GM21360 (cell line): ENCODE measurements around the gene RPL36.

Source experiments
- ATAC-seq: cut with Tn5 transposase; IDR thresholded peaks from one replicate; pipeline ENCODE4 v1.9.1; 2021; ENCODE audit warnings: mild to moderate bottlenecking, moderate library complexity; ENCODE audit not compliant: unreplicated experiment

Gene RPL36

GRCh38 chr19:5673752-5674151 lies 16.3 kb upstream of the RPL36 start:
- no peak for ATAC-seq

- ATAC-seq = no peak
These were observed 15.4 kb upstream of the RPL36 start for GRCh38 chr19:5674714-5675113.

- no peak for ATAC-seq
These were observed 13.9 kb upstream of the RPL36 start for GRCh38 chr19:5676105-5676771.

GRCh38 chr19:5676772-5677105 lies 13.4 kb upstream of the RPL36 start:
- ATAC-seq = no peak

- ATAC-seq = no peak
These were observed 13.0 kb upstream of the RPL36 start for GRCh38 chr19:5677136-5677535.

GRCh38 chr19:5677580-5677979 lies 12.5 kb upstream of the RPL36 start:
- ATAC-seq = no peak

- no peak for ATAC-seq
These were observed 11.9 kb upstream of the RPL36 start for GRCh38 chr19:5678071-5678718.

GRCh38 chr19:5679289-5680083 lies 10.6 kb upstream of the RPL36 start:
- ATAC-seq = no peak

GRCh38 chr19:5680084-5680436 lies 10.0 kb upstream of the RPL36 start:
- no peak for ATAC-seq

- peak; percentile 82 for ATAC-seq
These were observed 9.4 kb upstream of the RPL36 start, which contains the start of the genes HSD11B1L and MICOS13 for GRCh38 chr19:5680437-5681368. HSD11B1L (plus strand) TSS chr19:5681027; CDS start chr19:5684833, 3,806 bp downstream. MICOS13 (minus strand) TSS chr19:5680516; CDS start chr19:5680486, 30 bp downstream.

GRCh38 chr19:5681391-5682106 lies 8.5 kb upstream of the RPL36 start:
- no peak for ATAC-seq

- no peak for ATAC-seq
These were observed 8.0 kb upstream of the RPL36 start for GRCh38 chr19:5682107-5682482.

- no peak for ATAC-seq
These were observed 6.8 kb upstream of the RPL36 start for GRCh38 chr19:5683177-5683886.

- no peak for ATAC-seq
These were observed 5.2 kb upstream of the RPL36 start for GRCh38 chr19:5684694-5685430.

- peak; percentile 1 for ATAC-seq
These were observed 3.8 kb upstream of the RPL36 start for GRCh38 chr19:5686326-5686646.

- ATAC-seq = peak; percentile 44
These were observed 3.3 kb upstream of the RPL36 start for GRCh38 chr19:5686647-5687359.

GRCh38 chr19:5687360-5688198 lies 2.5 kb upstream of the RPL36 start:
- no peak for ATAC-seq
